Measurements from ENCODE around the gene CCT8. TPM values are rescaled to one million over a fixed set of nuclear protein-coding genes. Genes with fewer than 3 reads are reported as not detected.

The CCT8 gene
- total and polyA plus RNA-seq, 2 experiments from 2014 or later: 304 to 329 TPM

GRCh38 chr21:29018540-29018939 is 54.9 kb downstream of the CCT8 start:
- Histone ChIP-seq H4K20me1 (replicated peaks; ENCODE audit: insufficient read depth) (no peaks in the 10 kb centered on the region), H3K79me2 (replicated peaks; ENCODE audit: insufficient read depth) (peaks cover 14% of the 10 kb centered on the region), H2AFZ (peak overlapping the region; percentile 91), H3K36me3 (ENCODE audit: insufficient read depth) (no peaks in the 10 kb centered on the region), H3K4me3 (peak overlapping the region; percentile 69), H3K27ac (ENCODE audit: low read depth) (no peak overlapping the region), H3F3A (replicated peaks; ENCODE audit: low read depth) (no peaks in the 10 kb centered on the region), H3K27me3 (ENCODE audit: insufficient read depth) (no peaks in the 10 kb centered on the region), H3K9me2 (ENCODE audit: insufficient read depth) (no peaks in the 10 kb centered on the region; the same call in 1 of the 2 replicates), H3K4me2 (peak overlapping the region; percentile 74), H3K4me1 (ENCODE audit: insufficient read depth) (no peaks in the 10 kb centered on the region)
- no peak for DNase-seq (ENCODE audit: low spot score)
- peak; percentile 35; the same call in 2 of the 3 replicates for ATAC-seq
- peaks cover 4% of the 10 kb centered on the region; the same call in 2 of the 3 replicates for H3K36me3 Mint-ChIP-seq (ENCODE audit: low read depth)
- peak overlapping the region; percentile 84 for H3K4me3 Mint-ChIP-seq
- peaks cover 8% of the 10 kb centered on the region; the same call in 2 of the 3 replicates for H3K4me1 Mint-ChIP-seq
- H3K9me3 Mint-ChIP-seq: no peaks in the 10 kb centered on the region; the same call in 2 of the 3 replicates
- no peak for TF ChIP-seq EZH2 (IDR thresholded peaks at IDR 0.05; ENCODE audit: low read depth, unreplicated experiment)
- no peak for TF ChIP-seq NANOG (IDR thresholded peaks at IDR 0.05; ENCODE audit: borderline replicate concordance)
- TF ChIP-seq CREB1 (CRISPR knock-in tag; IDR thresholded peaks at IDR 0.05; ENCODE audit: low read depth): no peak
- H3K27ac Mint-ChIP-seq: peak overlapping the region; percentile 80; the same call in 1 of the 2 replicates
- H3K27me3 Mint-ChIP-seq (ENCODE audit: insufficient read depth, low read depth, poor library complexity): peaks cover 4% of the 10 kb centered on the region

GRCh38 chr21:29017639-29018237 is 55.7 kb downstream of the CCT8 start:
- Mint-ChIP-seq H3K27ac (no peak overlapping the region), H3K36me3 (ENCODE audit: low read depth) (peaks cover 10% of the 10 kb centered on the region), H3K9me3 (peaks cover 5% of the 10 kb centered on the region), H3K4me1 (peaks cover 8% of the 10 kb centered on the region; the same call in 2 of the 3 replicates), H3K4me3 (peak overlapping the region; percentile 84), H3K27me3 (ENCODE audit: insufficient read depth, low read depth, poor library complexity) (peaks cover 4% of the 10 kb centered on the region)
- H3F3A ChIP-seq (replicated peaks; ENCODE audit: low read depth): no peaks in the 10 kb centered on the region
- H3K27ac ChIP-seq (ENCODE audit: low read depth): no peak overlapping the region
- peaks cover 14% of the 10 kb centered on the region for H3K79me2 ChIP-seq (replicated peaks; ENCODE audit: insufficient read depth)
- no peaks in the 10 kb centered on the region for H3K27me3 ChIP-seq (ENCODE audit: insufficient read depth)
- no peak overlapping the region for H2AFZ ChIP-seq
- ATAC-seq (no peak), DNase-seq (ENCODE audit: low spot score) (no peak)
- H3K36me3 ChIP-seq (ENCODE audit: insufficient read depth): no peaks in the 10 kb centered on the region; the same call in 1 of the 2 replicates
- no peaks in the 10 kb centered on the region for H4K20me1 ChIP-seq (replicated peaks; ENCODE audit: insufficient read depth)
- no peaks in the 10 kb centered on the region; the same call in 1 of the 2 replicates for H3K9me2 ChIP-seq (ENCODE audit: insufficient read depth)
- H3K4me2 ChIP-seq: peak overlapping the region; percentile 74
- peak overlapping the region; percentile 69 for H3K4me3 ChIP-seq
- H3K4me1 ChIP-seq (ENCODE audit: insufficient read depth): no peaks in the 10 kb centered on the region
- TF ChIP-seq STAT1 (IDR thresholded peaks at IDR 0.05; ENCODE audit: unreplicated experiment): no peak
- TF ChIP-seq, protein P1, sequence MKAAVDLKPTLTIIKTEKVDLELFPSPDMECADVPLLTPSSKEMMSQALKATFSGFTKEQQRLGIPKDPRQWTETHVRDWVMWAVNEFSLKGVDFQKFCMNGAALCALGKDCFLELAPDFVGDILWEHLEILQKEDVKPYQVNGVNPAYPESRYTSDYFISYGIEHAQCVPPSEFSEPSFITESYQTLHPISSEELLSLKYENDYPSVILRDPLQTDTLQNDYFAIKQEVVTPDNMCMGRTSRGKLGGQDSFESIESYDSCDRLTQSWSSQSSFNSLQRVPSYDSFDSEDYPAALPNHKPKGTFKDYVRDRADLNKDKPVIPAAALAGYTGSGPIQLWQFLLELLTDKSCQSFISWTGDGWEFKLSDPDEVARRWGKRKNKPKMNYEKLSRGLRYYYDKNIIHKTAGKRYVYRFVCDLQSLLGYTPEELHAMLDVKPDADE (IDR thresholded peaks at IDR 0.05): no peak
- TF ChIP-seq, protein P2, sequence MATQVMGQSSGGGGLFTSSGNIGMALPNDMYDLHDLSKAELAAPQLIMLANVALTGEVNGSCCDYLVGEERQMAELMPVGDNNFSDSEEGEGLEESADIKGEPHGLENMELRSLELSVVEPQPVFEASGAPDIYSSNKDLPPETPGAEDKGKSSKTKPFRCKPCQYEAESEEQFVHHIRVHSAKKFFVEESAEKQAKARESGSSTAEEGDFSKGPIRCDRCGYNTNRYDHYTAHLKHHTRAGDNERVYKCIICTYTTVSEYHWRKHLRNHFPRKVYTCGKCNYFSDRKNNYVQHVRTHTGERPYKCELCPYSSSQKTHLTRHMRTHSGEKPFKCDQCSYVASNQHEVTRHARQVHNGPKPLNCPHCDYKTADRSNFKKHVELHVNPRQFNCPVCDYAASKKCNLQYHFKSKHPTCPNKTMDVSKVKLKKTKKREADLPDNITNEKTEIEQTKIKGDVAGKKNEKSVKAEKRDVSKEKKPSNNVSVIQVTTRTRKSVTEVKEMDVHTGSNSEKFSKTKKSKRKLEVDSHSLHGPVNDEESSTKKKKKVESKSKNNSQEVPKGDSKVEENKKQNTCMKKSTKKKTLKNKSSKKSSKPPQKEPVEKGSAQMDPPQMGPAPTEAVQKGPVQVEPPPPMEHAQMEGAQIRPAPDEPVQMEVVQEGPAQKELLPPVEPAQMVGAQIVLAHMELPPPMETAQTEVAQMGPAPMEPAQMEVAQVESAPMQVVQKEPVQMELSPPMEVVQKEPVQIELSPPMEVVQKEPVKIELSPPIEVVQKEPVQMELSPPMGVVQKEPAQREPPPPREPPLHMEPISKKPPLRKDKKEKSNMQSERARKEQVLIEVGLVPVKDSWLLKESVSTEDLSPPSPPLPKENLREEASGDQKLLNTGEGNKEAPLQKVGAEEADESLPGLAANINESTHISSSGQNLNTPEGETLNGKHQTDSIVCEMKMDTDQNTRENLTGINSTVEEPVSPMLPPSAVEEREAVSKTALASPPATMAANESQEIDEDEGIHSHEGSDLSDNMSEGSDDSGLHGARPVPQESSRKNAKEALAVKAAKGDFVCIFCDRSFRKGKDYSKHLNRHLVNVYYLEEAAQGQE (IDR thresholded peaks at IDR 0.05; ENCODE audit: unreplicated experiment): no peak
- no peak for TF ChIP-seq EZH2phosphoT487 (IDR thresholded peaks at IDR 0.05; ENCODE audit: unreplicated experiment)
- TF ChIP-seq JUNB (IDR thresholded peaks at IDR 0.05; ENCODE audit: unreplicated experiment): no peak
- no peak for TF ChIP-seq ZNF114 (CRISPR knock-in tag; IDR thresholded peaks at IDR 0.05)
- TF ChIP-seq POLR2AphosphoS5 (IDR thresholded peaks at IDR 0.05; ENCODE audit: low read depth): no peak
- TF ChIP-seq EZH2 (IDR thresholded peaks at IDR 0.05; ENCODE audit: low read depth, unreplicated experiment): no peak
- TF ChIP-seq, protein P3, sequence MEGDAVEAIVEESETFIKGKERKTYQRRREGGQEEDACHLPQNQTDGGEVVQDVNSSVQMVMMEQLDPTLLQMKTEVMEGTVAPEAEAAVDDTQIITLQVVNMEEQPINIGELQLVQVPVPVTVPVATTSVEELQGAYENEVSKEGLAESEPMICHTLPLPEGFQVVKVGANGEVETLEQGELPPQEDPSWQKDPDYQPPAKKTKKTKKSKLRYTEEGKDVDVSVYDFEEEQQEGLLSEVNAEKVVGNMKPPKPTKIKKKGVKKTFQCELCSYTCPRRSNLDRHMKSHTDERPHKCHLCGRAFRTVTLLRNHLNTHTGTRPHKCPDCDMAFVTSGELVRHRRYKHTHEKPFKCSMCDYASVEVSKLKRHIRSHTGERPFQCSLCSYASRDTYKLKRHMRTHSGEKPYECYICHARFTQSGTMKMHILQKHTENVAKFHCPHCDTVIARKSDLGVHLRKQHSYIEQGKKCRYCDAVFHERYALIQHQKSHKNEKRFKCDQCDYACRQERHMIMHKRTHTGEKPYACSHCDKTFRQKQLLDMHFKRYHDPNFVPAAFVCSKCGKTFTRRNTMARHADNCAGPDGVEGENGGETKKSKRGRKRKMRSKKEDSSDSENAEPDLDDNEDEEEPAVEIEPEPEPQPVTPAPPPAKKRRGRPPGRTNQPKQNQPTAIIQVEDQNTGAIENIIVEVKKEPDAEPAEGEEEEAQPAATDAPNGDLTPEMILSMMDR (conservative IDR thresholded peaks at IDR 0.05; ENCODE audit: low read depth in 2 of 2): no peak
- TF ChIP-seq NANOG (IDR thresholded peaks at IDR 0.05; ENCODE audit: borderline replicate concordance): no peak
- no peak for TF ChIP-seq CREB1 (CRISPR knock-in tag; IDR thresholded peaks at IDR 0.05; ENCODE audit: low read depth)
- no peak for TF ChIP-seq ZNF331 (CRISPR knock-in tag; IDR thresholded peaks at IDR 0.05; ENCODE audit: low read depth)
